WTC11 (cell line): ENCODE results near the gene SRRM3.

Source experiments
- ATF1 ChIP-seq: sonication (generic); formaldehyde crosslinking; IDR thresholded peaks from 2 replicates; pipeline ENCODE4 v1.8.1; 2023; ENCODE audit warnings: mild to moderate bottlenecking, moderate library complexity, missing genetic modification reagents
- CREB1 ChIP-seq: sonication (generic); formaldehyde crosslinking; IDR thresholded peaks from 2 replicates; pipeline ENCODE4 v1.8.0; 2023; ENCODE audit warnings: mild to moderate bottlenecking, missing genetic modification reagents
- GABPB1 ChIP-seq: sonication (generic); formaldehyde crosslinking; IDR thresholded peaks from 2 replicates; pipeline ENCODE4 v1.8.1; 2023; ENCODE audit warnings: mild to moderate bottlenecking, missing genetic modification reagents
- TF ChIP-seq, protein P1 (sequence below): sonication (generic); formaldehyde crosslinking; IDR thresholded peaks from 2 replicates; pipeline ENCODE4 v1.8.1; 2022; ENCODE audit warnings: low read depth, mild to moderate bottlenecking, moderate library complexity, missing genetic modification reagents, borderline replicate concordance
- TF ChIP-seq, protein P2 (sequence below): sonication (generic); formaldehyde crosslinking; IDR thresholded peaks from 2 replicates; pipeline ENCODE4 v1.8.1; 2023; ENCODE audit warnings: mild to moderate bottlenecking, missing genetic modification reagents, moderate library complexity

- TF ChIP-seq, protein P1, sequence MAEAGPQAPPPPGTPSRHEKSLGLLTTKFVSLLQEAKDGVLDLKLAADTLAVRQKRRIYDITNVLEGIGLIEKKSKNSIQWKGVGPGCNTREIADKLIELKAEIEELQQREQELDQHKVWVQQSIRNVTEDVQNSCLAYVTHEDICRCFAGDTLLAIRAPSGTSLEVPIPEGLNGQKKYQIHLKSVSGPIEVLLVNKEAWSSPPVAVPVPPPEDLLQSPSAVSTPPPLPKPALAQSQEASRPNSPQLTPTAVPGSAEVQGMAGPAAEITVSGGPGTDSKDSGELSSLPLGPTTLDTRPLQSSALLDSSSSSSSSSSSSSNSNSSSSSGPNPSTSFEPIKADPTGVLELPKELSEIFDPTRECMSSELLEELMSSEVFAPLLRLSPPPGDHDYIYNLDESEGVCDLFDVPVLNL (CRISPR knock-in tag): no peak
- TF ChIP-seq ATF1 (CRISPR knock-in tag) (no peak), CREB1 (CRISPR knock-in tag) (no peak), GABPB1 (CRISPR knock-in tag) (no peak)
- TF ChIP-seq, protein P2, sequence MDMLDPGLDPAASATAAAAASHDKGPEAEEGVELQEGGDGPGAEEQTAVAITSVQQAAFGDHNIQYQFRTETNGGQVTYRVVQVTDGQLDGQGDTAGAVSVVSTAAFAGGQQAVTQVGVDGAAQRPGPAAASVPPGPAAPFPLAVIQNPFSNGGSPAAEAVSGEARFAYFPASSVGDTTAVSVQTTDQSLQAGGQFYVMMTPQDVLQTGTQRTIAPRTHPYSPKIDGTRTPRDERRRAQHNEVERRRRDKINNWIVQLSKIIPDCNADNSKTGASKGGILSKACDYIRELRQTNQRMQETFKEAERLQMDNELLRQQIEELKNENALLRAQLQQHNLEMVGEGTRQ (CRISPR knock-in tag): no peak
Observed at GRCh38 chr7:76231583-76231982, 29.9 kb downstream of the SRRM3 start.
